Ecto neural progenitor cell (in vitro differentiated cells): ENCODE results near the gene GID8.

ENCODE experiments used
- DNase-seq: peaks from one replicate; pipeline ENCODE4 v3.0.0-alpha.2; 2018; ENCODE audit warnings: low spot score

GID8 gene

DNA sequence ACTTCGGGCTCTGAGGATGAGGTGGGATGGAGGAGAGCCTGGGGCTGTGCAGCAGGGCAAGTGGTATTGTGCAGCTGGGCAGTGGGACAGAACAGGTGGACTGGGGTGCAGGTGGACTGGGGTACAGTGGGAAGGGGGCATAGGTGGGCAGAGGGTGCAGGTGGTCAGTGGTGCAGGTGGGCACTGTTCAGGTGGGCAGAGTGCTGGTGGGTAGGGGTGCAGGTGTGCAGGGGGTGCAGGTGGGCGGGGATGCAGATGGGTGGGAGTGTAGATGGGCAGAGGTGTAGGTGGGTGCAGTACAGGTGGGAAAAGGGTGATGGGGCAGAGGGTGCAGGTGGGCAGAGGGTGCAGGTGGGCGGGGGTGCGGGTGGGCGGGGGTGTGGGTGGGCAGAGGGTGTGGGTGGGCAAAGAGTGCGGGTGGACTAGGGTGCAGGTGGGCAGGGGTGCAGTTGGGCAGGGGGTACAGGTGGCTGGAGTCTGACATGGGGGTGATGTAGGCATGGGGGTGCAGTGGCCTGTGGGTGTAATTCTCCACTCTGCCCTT, 48.4 kb downstream of the GID8 start:
- no peak for DNase-seq

DNA sequence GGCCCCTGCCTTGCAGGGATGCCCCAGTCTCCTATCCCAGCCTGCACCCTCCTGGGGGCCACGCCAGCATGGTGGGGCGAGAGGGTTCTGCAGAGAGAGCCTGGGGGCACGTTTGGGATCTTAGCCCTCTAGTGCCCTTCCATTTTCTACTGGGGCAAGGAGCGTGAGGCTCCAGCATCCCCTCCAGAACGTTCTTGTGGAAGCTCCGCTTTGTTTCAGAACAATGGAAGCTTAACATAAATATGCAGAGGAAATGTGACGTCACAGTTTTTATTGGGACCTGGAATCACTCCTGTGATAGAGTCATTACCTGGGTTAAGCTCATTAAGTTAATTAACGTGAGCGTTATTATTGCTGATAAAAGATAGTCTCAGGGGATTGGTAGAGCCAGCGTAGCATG, 49.2 kb downstream of the GID8 start:
- no peak for DNase-seq

DNA sequence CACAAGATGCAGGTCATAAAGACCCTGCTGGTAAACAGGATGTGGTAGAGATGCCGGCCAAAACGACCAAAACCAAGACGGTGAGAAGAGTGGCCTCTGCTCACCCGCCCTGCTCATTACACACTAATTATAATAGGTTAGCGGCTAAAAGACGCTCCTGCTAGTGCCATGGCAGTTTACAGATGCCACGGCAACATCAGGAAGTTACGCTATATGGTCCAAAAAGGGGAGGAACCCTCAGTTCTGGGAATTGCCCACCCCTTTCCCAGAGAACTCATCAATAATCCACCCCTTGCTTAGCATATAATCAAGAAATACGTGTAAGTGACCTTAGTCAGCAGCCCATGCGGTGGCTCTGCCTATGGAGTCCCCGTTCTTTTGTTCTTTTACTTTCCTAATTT, 51.3 kb downstream of the GID8 start:
- no peak for DNase-seq

DNA sequence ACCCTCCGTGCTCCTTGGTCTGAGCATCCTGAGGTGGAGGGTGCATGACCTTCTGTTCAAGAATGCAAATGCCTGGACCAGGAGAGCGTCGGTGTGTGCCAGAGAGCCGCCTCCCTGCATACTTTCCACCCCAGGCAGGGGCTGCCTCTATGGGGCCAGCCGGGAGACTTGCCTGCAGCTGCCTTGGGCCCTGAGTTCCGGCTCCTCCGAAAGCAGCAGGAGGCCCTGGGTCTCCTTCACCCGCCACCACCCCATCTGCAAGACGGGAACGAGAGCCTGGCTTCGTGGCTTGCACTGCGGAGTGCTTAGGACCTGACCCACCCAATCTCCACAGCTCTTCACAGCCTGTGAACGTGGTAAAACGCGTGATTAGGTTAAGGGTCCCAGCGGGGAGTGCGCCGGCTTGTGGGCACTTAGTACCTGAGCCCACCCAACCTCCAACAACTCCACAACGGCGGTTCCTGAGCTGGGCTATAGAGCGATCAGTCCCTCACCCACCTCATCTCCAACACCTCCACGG, 52.4 kb downstream of the GID8 start:
- DNase-seq, result no peak

DNA sequence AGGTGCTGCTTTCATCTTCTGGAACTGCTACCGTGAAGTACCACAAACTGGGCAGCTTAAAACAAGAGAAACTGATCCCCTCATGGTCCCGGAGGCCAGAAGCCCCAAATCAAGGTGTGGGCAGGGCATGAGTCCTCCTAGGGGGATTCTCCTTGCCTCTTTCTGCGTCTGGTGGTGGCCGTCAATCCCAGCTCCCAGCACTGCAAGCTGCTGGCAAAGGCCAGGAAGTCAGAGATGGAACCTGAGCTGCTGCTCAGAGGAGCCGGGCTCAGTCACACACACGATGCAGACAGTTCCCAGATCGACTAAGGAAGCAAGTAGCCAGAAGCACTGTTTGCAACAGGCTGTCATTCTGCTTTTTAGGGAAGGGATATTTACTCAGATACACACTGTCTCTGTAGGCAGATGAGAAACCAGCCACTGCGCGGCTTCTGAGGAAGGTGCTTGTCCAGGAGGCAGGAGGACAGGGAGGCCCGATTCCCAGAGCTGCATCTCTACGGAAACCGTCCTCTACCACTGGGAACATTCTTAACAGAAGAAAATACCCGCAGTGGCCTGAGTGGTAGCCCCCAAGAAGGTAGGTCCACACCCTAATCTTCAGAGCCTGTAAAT, 53.4 kb downstream of the GID8 start:
- DNase-seq, result no peak

DNA sequence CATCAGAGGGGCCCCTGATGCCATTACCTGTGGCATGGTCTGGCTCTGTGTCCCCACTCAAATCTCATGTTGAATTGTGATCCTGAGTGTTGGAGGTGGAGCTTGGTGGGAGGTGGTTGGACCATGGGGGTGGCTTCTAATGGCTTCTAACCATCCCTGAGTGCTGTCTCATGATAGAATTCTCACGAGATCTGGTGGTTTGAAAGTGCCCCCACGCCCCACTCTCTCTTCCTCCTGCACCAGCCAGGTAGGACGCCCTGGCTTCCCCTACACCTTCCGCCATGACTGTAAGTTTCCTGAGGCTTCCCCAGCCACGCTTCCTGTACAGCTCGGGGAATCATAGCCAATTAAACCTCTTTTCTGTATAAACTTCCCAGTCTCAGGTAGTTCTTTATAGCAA, 53.9 kb downstream of the GID8 start:
- no peak for DNase-seq

DNA sequence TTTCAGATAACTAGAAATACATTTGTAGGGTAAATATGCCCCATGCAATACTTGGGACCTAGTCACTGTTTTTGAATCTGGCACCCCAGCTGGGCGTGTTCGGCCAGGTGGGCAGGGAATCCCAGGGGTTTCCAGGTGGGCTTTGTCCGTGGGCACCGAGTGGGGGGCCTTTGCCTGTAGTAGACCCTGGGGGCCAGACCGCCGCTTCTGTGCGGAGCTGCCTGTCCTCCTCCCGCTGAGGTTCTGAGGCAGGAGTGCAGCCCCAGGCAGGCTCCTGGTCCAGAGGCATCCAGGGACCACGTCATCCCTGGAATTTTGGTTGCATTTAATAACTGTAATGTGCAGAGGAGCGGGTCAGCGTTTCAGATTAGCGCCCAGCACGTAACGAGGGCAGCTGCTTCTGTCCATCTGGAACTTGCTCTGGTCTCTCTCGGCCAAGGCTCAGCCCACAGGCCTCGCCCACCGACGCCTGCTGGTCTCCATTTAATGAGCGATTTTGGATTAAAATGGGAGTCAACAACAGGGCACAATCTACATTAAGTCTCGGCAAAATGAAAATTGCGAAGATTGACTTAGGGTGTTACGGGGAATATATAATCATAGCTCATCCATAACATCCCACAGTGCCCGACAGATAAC, 56.0 kb downstream of the GID8 start:
- DNase-seq, result no peak

DNA sequence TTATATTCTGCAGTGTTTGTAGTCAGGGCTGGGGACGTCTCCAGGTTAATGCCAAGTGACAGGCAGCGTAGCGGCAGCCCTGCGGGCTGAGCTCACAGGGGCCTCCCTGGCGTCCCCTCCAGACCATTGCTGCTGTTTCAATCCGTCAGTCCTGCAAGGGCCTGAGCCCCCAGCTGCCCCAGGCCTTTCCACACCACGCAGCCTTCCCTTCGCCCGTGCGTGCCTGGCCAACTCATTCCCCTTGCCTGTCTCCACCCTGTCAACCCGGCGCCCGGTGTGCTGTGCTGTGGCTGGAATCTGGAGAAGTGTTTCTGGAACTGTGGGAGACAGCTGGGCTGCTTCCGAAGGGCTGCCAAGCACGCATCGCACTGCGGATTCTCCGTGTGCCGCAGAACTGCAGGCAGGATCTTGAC, 56.9 kb downstream of the GID8 start:
- DNase-seq, result no peak

DNA sequence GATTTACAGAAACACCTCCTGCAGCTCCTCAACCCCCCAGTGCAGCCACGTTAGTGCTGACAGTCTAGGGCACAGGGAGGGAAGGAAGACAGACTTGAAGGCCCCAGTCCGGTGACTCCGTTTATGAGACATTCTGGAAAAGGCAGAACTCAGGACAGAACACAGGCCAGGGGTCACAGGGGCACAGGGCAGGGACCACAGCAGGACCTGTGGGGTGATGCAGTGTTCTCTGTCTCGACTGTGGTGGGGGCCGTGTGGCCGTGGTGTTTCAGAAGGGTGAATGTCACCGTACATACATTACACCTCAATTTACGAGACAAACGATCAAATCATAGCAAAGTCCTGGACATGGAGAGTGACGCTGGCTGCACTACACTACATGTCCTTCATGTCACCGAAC, 57.5 kb downstream of the GID8 start:
- no peak for DNase-seq

DNA sequence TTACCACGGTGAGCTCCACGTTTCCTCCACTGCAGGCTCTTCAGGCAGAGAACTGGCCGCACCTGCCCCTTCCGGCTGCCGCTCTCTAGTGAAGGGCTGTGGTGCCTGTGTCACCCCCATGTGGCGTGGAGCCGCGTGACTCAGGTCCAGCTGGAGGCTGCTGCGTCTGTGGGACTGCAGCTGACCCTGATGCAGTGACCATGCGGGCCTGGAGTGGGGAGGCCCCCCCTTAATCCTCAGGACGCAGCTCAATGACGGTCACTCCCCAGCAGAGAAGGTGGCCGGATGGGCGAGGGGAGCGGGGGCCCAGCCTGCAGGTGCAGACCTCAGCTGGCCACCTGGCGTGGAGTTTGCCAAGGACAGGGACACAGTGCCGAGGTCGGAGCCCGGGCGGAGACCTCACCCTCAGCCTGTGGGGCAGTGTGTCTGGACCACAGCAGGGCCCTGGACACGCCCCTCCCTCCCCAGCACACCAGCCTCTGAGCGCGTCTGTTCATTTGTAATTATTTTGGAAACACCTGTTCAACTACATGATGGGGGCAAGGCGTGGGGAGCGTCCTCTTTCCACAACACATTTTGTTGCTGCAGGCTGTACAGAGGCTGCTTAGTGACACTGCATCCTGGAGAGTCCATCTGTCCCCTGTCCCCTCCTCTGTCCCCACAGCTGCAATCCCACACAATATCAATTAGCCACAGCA, 58.1 kb downstream of the GID8 start:
- DNase-seq, result no peak

DNA sequence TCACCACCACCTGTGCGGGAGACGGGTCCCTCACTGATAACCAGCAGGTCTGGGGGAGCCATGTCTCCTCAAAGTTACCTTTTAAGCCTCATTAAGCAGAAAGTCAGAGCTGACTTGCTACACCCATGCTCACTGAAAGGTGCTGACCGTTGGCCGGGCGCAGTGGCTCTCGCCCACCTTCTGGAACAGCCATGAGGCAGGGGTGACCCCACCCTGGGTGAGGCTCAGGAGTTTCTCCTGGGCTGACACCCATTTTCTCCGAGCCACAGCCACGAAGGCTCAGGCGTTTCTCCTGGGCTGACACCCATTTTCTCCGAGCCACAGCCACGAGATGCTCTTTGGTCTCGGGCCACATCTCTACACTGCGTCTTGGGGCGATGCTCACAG, 58.6 kb downstream of the GID8 start:
- no peak for DNase-seq

DNA sequence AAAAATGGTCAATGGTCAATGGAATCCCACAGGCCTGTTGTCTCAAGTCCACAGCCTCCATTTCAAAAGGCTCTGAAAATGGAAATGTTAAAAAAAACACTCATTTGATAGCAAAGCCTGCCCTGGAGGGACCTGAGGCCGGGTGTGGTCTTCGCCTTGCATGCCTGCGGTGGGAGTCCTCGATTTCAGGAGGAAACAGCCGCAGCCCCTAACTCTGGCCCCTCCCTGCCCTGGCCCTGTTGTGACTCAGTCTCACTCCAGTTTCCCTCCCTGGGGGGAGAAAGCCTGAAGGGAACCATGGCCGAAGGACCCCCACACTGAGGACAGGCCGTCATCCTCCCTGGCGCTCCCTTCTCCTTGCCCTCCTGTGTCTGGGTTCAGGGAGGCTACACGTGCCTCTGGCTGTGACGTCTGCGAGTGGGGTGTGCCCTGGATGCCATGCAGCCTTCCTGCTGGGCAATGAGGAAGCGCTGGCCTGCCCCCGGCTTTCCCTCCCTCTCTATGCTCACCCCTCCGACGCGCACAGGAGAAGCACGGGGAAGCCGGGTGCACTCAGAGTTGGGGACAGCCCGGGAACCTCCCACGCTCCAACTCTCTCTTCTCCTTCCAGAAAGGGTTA, 59.6 kb downstream of the GID8 start:
- no peak for DNase-seq
